HepG2 (cell line): ENCODE results near the gene FOSB. TPM values are rescaled to one million over a fixed set of nuclear protein-coding genes. Genes with fewer than 3 reads are reported as not detected.

ENCODE experiments used
- CEBPG ChIP-seq: IDR thresholded peaks from 2 replicates; pipeline ENCODE4 v1.6.1; 2016
- DPF2 ChIP-seq: sonication (generic); formaldehyde crosslinking; IDR thresholded peaks from 2 replicates; pipeline ENCODE4 v1.4.0; 2020; ENCODE audit warnings: mild to moderate bottlenecking, low read depth, missing genetic modification reagents, borderline replicate concordance
- EHMT2 ChIP-seq: fragments of 200-600 bp; sonication (generic); IDR thresholded peaks from 2 replicates; pipeline ENCODE4 v1.7.0; 2017; ENCODE audit warnings: antibody characterized with exemption, low read depth, low read length, borderline replicate concordance
- GLMP ChIP-seq: sonication (generic); formaldehyde crosslinking; IDR thresholded peaks from 2 replicates; pipeline ENCODE4 v1.9.0; 2021; ENCODE audit warnings: missing genetic modification reagents, mild to moderate bottlenecking, borderline replicate concordance
- MIXL1 ChIP-seq: IDR thresholded peaks from 2 replicates; pipeline ENCODE4 v1.6.1; 2016
- NFIC ChIP-seq: IDR thresholded peaks from 2 replicates; pipeline ENCODE4 v1.6.1; 2012; ENCODE audit warnings: mild to moderate bottlenecking, low read length, inconsistent platforms
- PREB ChIP-seq: sonication (generic); formaldehyde crosslinking; IDR thresholded peaks from 2 replicates; pipeline ENCODE4 v1.4.0; 2020; ENCODE audit warnings: missing genetic modification reagents
- SALL1 ChIP-seq: sonication (generic); formaldehyde crosslinking; IDR thresholded peaks from 2 replicates; pipeline ENCODE4 v1.8.0; 2022; ENCODE audit warnings: mild to moderate bottlenecking, missing genetic modification reagents
- ZHX1 ChIP-seq: sonication (generic); formaldehyde crosslinking; IDR thresholded peaks from 2 replicates; pipeline ENCODE4 v1.8.1; 2022; ENCODE audit warnings: low read depth, mild to moderate bottlenecking, missing genetic modification reagents
- ZNF10 ChIP-seq: sonication (generic); formaldehyde crosslinking; IDR thresholded peaks from 2 replicates; pipeline ENCODE4 v1.4.0; 2020; ENCODE audit warnings: mild to moderate bottlenecking, low read depth, missing genetic modification reagents, borderline replicate concordance
- ZNF136 ChIP-seq: sonication (generic); formaldehyde crosslinking; IDR thresholded peaks from 2 replicates; pipeline ENCODE4 v1.8.1; 2022; ENCODE audit warnings: low read depth, mild to moderate bottlenecking, moderate library complexity, missing genetic modification reagents
- ZNF138 ChIP-seq: sonication (generic); formaldehyde crosslinking; IDR thresholded peaks from 2 replicates; pipeline ENCODE4 v1.5.0; 2020; ENCODE audit warnings: mild to moderate bottlenecking, low read depth, missing genetic modification reagents
- ZNF496 ChIP-seq: sonication (generic); formaldehyde crosslinking; IDR thresholded peaks from 2 replicates; pipeline ENCODE4 v1.8.1; 2023; ENCODE audit warnings: mild to moderate bottlenecking, moderate library complexity, missing genetic modification reagents; ENCODE audit not compliant: insufficient replicate concordance
- ZNF576 ChIP-seq: sonication (generic); formaldehyde crosslinking; IDR thresholded peaks from 2 replicates; pipeline ENCODE4 v1.4.0; 2020; ENCODE audit warnings: mild to moderate bottlenecking, missing genetic modification reagents
- ZNF614 ChIP-seq: IDR thresholded peaks from 2 replicates; pipeline ENCODE4 v1.6.1; 2018; ENCODE audit warnings: missing biosample characterization, missing genetic modification reagents, inconsistent platforms, borderline replicate concordance
- ZNF674 ChIP-seq: sonication (generic); formaldehyde crosslinking; IDR thresholded peaks from 2 replicates; pipeline ENCODE4 v1.5.0; 2020; ENCODE audit warnings: low read depth, mild to moderate bottlenecking, missing genetic modification reagents
- ZNF724P ChIP-seq: sonication (generic); formaldehyde crosslinking; IDR thresholded peaks from 2 replicates; pipeline ENCODE4 v1.8.0; 2022; ENCODE audit warnings: missing genetic modification reagents, borderline replicate concordance
- ZNF746 ChIP-seq: sonication (generic); formaldehyde crosslinking; IDR thresholded peaks from 2 replicates; pipeline ENCODE4 v1.8.0; 2022; ENCODE audit warnings: mild to moderate bottlenecking, missing genetic modification reagents
- polyA plus RNA-seq, 8 experiments: library from polyadenylated mRNA; depleted of rRNA in 3 of 8; stranded (reverse) in 7 of 8; unstranded in 1 of 8; fragments of >200 nt; fragmentation: Illumina TruSeq in 4 of 8; extraction: Trizol in 4 of 8; gene quantifications; 2 replicates each; pipeline versions ENCODE4 v1.2.1 to v1.2.3, GENCODE V29; 2011 to 2016; ENCODE audit warnings: low read depth in 4 of 8, missing spikeins in 1 of 8, mixed read lengths in 1 of 8; ENCODE audit not compliant: insufficient read depth in 1 of 8
- total RNA-seq, 5 experiments: library from RNA; depleted of rRNA; stranded (reverse); fragments of >200 nt; fragmentation: Illumina TruSeq; extraction: Trizol; gene quantifications; 2 replicates each; pipeline ENCODE4 v1.2.3, GENCODE V29; 2016; ENCODE audit warnings: low read depth in 1 of 5
- TF ChIP-seq, protein P1 (sequence below): sonication (generic); formaldehyde crosslinking; IDR thresholded peaks from 2 replicates; pipeline ENCODE4 v1.4.0; 2020; ENCODE audit warnings: missing genetic modification reagents
- TF ChIP-seq, protein P2 (sequence below): IDR thresholded peaks from 2 replicates; pipeline ENCODE4 v1.6.1; 2016; ENCODE audit warnings: mild to moderate bottlenecking
- TF ChIP-seq, protein P3 (sequence below): sonication (generic); formaldehyde crosslinking; IDR thresholded peaks from 2 replicates; pipeline ENCODE4 v1.4.0; 2020; ENCODE audit warnings: mild to moderate bottlenecking, low read depth, missing genetic modification reagents

The FOSB gene
- total and polyA plus RNA-seq, 2 of the 13 experiments (the other 11 are each of a cell fraction or from before 2014, with no cell fraction given), result 2.8 to 6.0 TPM

- TF ChIP-seq ZNF724P (CRISPR knock-in tag), result no peak
- peak; percentile 51; the same call in 1 of the 2 replicates for TF ChIP-seq SALL1 (CRISPR knock-in tag)
- no peak for TF ChIP-seq NFIC
- no peak for TF ChIP-seq ZHX1 (CRISPR knock-in tag)
- no peak for TF ChIP-seq MIXL1 (CRISPR knock-in tag)
- TF ChIP-seq ZNF576 (CRISPR knock-in tag), result 0 out of 2 replicates have a peak, but pooled peaks have one; percentile 52
- no peak for TF ChIP-seq DPF2 (CRISPR knock-in tag)
- TF ChIP-seq, protein P1, sequence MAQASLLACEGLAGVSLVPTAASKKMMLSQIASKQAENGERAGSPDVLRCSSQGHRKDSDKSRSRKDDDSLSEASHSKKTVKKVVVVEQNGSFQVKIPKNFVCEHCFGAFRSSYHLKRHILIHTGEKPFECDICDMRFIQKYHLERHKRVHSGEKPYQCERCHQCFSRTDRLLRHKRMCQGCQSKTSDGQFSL (CRISPR knock-in tag), result no peak
- no peak for TF ChIP-seq ZNF10
- TF ChIP-seq PREB, result no peak
- no peak for TF ChIP-seq ZNF136 (CRISPR knock-in tag)
- no peak for TF ChIP-seq EHMT2
- TF ChIP-seq, protein P2, sequence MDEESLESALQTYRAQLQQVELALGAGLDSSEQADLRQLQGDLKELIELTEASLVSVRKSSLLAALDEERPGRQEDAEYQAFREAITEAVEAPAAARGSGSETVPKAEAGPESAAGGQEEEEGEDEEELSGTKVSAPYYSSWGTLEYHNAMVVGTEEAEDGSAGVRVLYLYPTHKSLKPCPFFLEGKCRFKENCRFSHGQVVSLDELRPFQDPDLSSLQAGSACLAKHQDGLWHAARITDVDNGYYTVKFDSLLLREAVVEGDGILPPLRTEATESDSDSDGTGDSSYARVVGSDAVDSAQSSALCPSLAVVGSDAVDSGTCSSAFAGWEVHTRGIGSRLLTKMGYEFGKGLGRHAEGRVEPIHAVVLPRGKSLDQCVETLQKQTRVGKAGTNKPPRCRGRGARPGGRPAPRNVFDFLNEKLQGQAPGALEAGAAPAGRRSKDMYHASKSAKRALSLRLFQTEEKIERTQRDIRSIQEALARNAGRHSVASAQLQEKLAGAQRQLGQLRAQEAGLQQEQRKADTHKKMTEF, result 0 out of 2 replicates have a peak, but pooled peaks have one; percentile 51
- TF ChIP-seq ZNF746 (CRISPR knock-in tag), result peak; percentile 9; the same call in 1 of the 2 replicates
- 0 out of 2 replicates have a peak, but pooled peaks have one; percentile 49 for TF ChIP-seq ZNF674
- TF ChIP-seq, protein P3, sequence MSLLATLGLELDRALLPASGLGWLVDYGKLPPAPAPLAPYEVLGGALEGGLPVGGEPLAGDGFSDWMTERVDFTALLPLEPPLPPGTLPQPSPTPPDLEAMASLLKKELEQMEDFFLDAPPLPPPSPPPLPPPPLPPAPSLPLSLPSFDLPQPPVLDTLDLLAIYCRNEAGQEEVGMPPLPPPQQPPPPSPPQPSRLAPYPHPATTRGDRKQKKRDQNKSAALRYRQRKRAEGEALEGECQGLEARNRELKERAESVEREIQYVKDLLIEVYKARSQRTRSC (CRISPR knock-in tag), result no peak
- peak; percentile 30; the same call in 1 of the 2 replicates for TF ChIP-seq ZNF614 (CRISPR knock-in tag)
- TF ChIP-seq ZNF496 (CRISPR knock-in tag), result no peak
- TF ChIP-seq CEBPG, result no peak
- TF ChIP-seq ZNF138 (CRISPR knock-in tag), result peak; percentile 66; the same call in 1 of the 2 replicates
- no peak for TF ChIP-seq GLMP
These were observed 38.6 kb downstream of the FOSB start (continued) for GRCh38 chr19:45506246-45506988.
